ENCODE data around the gene EHMT1.

EHMT1 gene

DNA sequence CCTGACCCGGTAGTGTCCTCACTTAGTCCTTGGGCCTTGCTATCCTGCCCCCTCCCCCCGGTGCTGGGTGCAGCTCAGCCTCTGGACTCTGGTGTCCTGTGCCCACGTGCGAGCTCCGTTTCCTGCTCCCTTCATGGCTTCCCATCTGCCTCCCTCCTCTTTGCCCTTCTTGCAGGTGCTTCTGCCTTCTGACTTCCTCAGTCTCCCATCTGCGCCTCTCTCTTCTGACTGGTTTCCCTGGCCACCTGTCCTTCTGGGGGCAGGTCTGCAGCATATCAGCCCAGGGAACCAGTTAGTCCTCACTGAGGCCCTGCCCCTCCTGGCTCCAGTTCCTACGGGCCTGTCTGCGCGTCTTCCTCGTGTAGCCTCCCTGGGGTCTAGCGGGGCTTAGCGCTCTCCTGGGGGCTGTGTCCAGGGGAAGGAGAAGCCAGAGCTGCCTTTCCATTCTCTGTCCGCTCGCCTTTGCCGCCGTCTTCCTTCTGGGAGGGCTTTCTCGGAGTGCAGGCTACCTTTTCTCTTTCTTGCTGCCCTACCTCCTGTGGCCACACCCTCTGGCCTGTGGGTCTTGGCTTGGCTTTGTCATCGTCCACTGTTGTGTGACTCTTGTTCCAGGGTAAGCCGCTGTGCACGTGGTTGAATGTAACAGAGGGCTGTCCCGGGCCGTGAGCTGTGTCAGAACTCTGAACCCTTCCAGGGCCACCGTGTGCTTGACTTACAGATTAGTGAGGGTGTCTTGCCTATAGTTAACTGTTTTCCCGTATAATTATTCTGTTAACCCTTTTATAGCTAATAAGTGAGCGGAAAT lies 51.8 kb downstream of the EHMT1 start:
- TF ChIP-seq, protein P1, sequence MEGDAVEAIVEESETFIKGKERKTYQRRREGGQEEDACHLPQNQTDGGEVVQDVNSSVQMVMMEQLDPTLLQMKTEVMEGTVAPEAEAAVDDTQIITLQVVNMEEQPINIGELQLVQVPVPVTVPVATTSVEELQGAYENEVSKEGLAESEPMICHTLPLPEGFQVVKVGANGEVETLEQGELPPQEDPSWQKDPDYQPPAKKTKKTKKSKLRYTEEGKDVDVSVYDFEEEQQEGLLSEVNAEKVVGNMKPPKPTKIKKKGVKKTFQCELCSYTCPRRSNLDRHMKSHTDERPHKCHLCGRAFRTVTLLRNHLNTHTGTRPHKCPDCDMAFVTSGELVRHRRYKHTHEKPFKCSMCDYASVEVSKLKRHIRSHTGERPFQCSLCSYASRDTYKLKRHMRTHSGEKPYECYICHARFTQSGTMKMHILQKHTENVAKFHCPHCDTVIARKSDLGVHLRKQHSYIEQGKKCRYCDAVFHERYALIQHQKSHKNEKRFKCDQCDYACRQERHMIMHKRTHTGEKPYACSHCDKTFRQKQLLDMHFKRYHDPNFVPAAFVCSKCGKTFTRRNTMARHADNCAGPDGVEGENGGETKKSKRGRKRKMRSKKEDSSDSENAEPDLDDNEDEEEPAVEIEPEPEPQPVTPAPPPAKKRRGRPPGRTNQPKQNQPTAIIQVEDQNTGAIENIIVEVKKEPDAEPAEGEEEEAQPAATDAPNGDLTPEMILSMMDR (conservative IDR thresholded peaks at IDR 0.05; ENCODE audit: low read depth), result no peak
- CTCF ChIA-PET, result interaction anchor here (0.6 to 1.2 kb wide), 3 partner anchors 25 to 227 kb away, joined by 3 to 8 read pairs (median 3); no protein-coding TSS in a partner anchor
- no peak for DNase-seq (ENCODE audit: low spot score)
- POLR2A ChIA-PET (ENCODE audit: low non-redundant PET), result interaction anchor here (0.6 kb wide), 1 partner anchor 16 kb away, joined by 9 read pairs; no protein-coding TSS in a partner anchor
- H3K27ac ChIP-seq, result peak overlapping the region; percentile 43

DNA sequence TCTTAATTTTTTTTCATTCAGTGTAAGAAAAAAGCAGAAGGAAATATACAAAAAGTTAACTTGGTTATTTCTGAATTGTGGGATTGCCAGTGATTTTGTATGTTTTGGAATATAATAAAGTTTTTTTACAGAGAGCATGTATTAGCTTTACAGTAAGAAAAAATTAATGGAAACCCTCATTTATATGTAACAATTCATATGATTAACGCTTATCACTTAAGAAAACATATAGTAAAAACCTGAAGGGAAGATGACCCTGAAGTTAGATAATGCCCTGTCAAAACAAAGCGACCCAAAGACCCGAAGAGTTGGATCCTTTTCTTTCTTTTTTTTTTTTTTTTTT lies 52.4 kb downstream of the EHMT1 start:
- H3K27ac ChIP-seq, result peak overlapping the region; percentile 50; the same call in 1 of the 2 replicates
- CTCF ChIA-PET, result interaction anchor here (0.6 to 0.8 kb wide), 3 partner anchors 83 to 226 kb away, joined by 3 to 8 read pairs (median 3); no protein-coding TSS in a partner anchor
- DNase-seq (ENCODE audit: low spot score), result no peak
- POLR2A ChIA-PET (ENCODE audit: low non-redundant PET), result no interaction called here
- TF ChIP-seq, protein P1 (conservative IDR thresholded peaks at IDR 0.05; ENCODE audit: low read depth), result no peak

DNA sequence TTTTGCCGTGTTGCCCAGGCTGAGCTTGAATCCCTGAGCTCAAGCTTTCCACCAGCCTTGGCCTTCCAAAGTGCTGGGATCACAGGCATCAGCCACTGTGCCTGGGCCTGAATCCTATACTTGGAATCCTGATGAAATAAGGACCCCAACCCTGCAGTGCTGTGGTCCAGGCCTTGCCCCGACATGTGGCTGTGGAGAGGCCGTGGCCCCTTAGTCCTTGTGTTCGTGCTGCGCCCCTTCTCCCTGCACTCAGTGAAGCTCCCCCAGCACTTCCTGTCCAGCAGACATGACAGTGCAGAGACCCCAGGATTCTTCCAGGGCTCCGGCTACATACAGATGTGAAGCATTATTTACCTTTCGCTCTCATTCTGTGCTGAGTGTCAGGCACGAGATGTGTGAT lies 52.9 kb downstream of the EHMT1 start:
- POLR2A ChIA-PET (ENCODE audit: low non-redundant PET), result no interaction called here
- CTCF ChIA-PET, result interaction anchor here (0.8 kb wide), 1 partner anchor 131 kb away, joined by 3 read pairs; no protein-coding TSS in a partner anchor
- no peak for DNase-seq (ENCODE audit: low spot score)
- TF ChIP-seq, protein P1 (conservative IDR thresholded peaks at IDR 0.05; ENCODE audit: low read depth), result no peak
- peak overlapping the region; percentile 50 for H3K27ac ChIP-seq

DNA sequence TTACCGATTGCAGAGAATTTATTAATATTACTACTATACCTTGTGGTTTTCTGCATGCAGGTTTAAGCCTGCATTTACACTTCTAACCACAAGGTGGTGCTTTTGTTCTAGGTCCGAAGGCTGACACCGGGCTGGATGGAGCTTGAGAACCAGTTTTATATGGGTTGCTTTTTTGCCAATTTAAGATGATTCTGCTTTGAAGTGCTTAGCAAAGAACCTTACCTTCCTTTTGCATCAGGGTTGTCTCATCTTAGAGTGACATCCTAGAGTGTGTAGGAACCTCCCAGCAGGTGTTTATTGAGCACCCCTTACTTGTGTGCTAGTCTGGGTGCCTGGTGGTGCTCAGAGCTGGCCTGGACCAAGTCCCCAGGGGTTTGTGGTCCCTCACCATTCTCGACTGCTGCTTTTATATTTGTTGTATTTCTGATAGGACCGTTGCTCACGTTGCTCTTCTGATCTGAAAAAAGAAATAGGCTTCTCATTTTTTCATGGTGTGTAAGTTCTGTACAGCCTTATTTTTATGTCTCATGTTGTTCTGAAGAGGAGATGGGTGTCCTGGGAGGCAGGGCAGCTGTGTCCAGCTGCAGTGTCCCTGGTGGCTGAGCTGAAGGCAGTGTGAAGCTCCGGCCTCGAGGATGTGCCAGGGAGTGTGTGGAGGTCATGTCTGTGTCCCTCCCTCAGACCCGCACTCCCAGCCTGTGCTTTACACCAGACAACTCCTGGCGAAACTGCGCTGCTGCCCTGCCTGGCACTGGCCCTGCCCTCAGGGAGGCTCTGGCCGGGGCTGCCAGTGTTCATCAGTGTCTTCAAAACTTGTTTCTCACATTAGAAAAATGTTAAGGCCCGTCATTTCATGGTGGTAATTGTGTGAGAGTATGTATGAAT lies 54.3 kb downstream of the EHMT1 start:
- H3K27ac ChIP-seq, result peak overlapping the region; percentile 33
- CTCF ChIA-PET, result interaction anchor here (0.6 to 1.6 kb wide), 18 partner anchors 8 to 435 kb away, joined by 3 to 8 read pairs (median 3); no protein-coding TSS in a partner anchor
- DNase-seq (ENCODE audit: low spot score), result peak; percentile 82
- TF ChIP-seq, protein P1 (conservative IDR thresholded peaks at IDR 0.05; ENCODE audit: low read depth), result peak; percentile 99
- POLR2A ChIA-PET (ENCODE audit: low non-redundant PET), result interaction anchor here (0.5 kb wide), 1 partner anchor 70 kb away, joined by 3 read pairs; no protein-coding TSS in a partner anchor

DNA sequence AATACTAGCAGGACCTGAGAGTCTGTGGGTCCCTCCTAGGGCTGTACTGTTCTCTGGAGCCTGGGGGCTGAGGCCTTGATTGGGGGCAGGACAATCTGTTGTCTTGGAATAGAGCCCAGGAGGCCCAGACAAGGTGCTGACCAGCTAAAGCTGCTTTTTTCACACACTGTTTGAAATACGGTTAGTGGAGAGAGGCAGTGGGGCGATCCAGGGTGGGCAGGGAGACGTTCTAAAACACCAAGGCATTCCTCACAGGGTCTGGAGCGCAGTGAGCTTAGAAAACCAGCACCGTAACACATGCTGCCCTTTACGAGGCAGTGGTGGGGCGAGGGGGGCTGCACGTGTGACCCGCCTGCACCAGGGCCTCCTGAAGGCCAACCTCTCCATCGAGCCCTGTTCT lies 55.1 kb downstream of the EHMT1 start:
- TF ChIP-seq, protein P1 (conservative IDR thresholded peaks at IDR 0.05; ENCODE audit: low read depth), result no peak
- POLR2A ChIA-PET (ENCODE audit: low non-redundant PET), result no interaction called here
- no peak for DNase-seq (ENCODE audit: low spot score)
- CTCF ChIA-PET, result interaction anchor here (0.8 to 1.1 kb wide), 2 partner anchors 9 to 75 kb away, joined by 3 to 4 read pairs; no protein-coding TSS in a partner anchor
- H3K27ac ChIP-seq, result peak overlapping the region; percentile 33

Data from RWPE1 (cell line).